ENCODE results near the gene MSRB1.

MSRB1 gene

GRCh38 chr16:1919327-1919998, 23.5 kb downstream of the MSRB1 start:
- no peak for TF ChIP-seq CTCF (IDR thresholded peaks at IDR 0.05; ENCODE audit: low read depth, low read length)
- H3K4me1 ChIP-seq = no peaks in the 10 kb centered on the region
- DNase-seq = peak; percentile 57
- no peak overlapping the region for H3K4me3 ChIP-seq (ENCODE audit: low read depth, low read length)
- H3K27me3 ChIP-seq = peaks cover 59% of the 10 kb centered on the region
- no peaks in the 10 kb centered on the region for H3K36me3 ChIP-seq
- no peaks in the 10 kb centered on the region; the same call in 1 of the 2 replicates for H3K9me3 ChIP-seq

GRCh38 chr16:1918351-1919326, 24.4 kb downstream of the MSRB1 start, which contains the start of gene HS3ST6:
TSS of gene HS3ST6 (minus strand) at chr16:1918415. CDS start at chr16:1918323, 92 bp downstream.
- H3K27me3 ChIP-seq = peaks cover 59% of the 10 kb centered on the region

GRCh38 chr16:1917665-1918350, 25.2 kb downstream of the MSRB1 start:
- no peak for DNase-seq
- H3K27me3 ChIP-seq = peaks cover 57% of the 10 kb centered on the region

More at GRCh38 chr16:1918351-1919326, 24.4 kb downstream of the MSRB1 start, which contains the start of gene HS3ST6:
- Histone ChIP-seq H3K4me1 (no peaks in the 10 kb centered on the region), H3K36me3 (no peaks in the 10 kb centered on the region), H3K4me3 (ENCODE audit: low read depth, low read length) (no peak within 1 kb of the TSS), H3K9me3 (no peaks in the 10 kb centered on the region; the same call in 1 of the 2 replicates)
- DNase-seq = no peak
- no peak for TF ChIP-seq CTCF (IDR thresholded peaks at IDR 0.05; ENCODE audit: low read depth, low read length)

GRCh38 chr16:1917056-1917664, 25.8 kb downstream of the MSRB1 start:
- H3K36me3 ChIP-seq = no peaks in the 10 kb centered on the region
- no peak for DNase-seq
- TF ChIP-seq CTCF (IDR thresholded peaks at IDR 0.05; ENCODE audit: low read depth, low read length) = no peak
- no peaks in the 10 kb centered on the region for H3K4me1 ChIP-seq
- no peak overlapping the region for H3K4me3 ChIP-seq (ENCODE audit: low read depth, low read length)
- no peaks in the 10 kb centered on the region for H3K9me3 ChIP-seq
- peaks cover 56% of the 10 kb centered on the region for H3K27me3 ChIP-seq

More at GRCh38 chr16:1917665-1918350, 25.2 kb downstream of the MSRB1 start:
- TF ChIP-seq CTCF (IDR thresholded peaks at IDR 0.05; ENCODE audit: low read depth, low read length) = no peak
- Histone ChIP-seq H3K4me1 (no peaks in the 10 kb centered on the region), H3K9me3 (no peaks in the 10 kb centered on the region; the same call in 1 of the 2 replicates), H3K4me3 (ENCODE audit: low read depth, low read length) (no peak overlapping the region), H3K36me3 (no peaks in the 10 kb centered on the region)

GRCh38 chr16:1916640-1916990, 26.4 kb downstream of the MSRB1 start:
- TF ChIP-seq CTCF (IDR thresholded peaks at IDR 0.05; ENCODE audit: low read depth, low read length) = no peak
- H3K9me3 ChIP-seq = no peaks in the 10 kb centered on the region
- no peak for DNase-seq
- H3K36me3 ChIP-seq = no peaks in the 10 kb centered on the region
- no peak overlapping the region for H3K4me3 ChIP-seq (ENCODE audit: low read depth, low read length)
- peaks cover 53% of the 10 kb centered on the region for H3K27me3 ChIP-seq
- H3K4me1 ChIP-seq = no peaks in the 10 kb centered on the region
